NCI-H146 (cell line): ENCODE data around the gene CDH12.
"Not testable (repeated sequence)": the region's sequence is repeated elsewhere in the genome, so short reads cannot be mapped to it uniquely, and the experiment has no call there.

Source experiments
- DNase-seq: peaks from one replicate; lab custom pipeline; 2025; lab: John Stamatoyannopoulos, UW

Gene CDH12

DNA sequence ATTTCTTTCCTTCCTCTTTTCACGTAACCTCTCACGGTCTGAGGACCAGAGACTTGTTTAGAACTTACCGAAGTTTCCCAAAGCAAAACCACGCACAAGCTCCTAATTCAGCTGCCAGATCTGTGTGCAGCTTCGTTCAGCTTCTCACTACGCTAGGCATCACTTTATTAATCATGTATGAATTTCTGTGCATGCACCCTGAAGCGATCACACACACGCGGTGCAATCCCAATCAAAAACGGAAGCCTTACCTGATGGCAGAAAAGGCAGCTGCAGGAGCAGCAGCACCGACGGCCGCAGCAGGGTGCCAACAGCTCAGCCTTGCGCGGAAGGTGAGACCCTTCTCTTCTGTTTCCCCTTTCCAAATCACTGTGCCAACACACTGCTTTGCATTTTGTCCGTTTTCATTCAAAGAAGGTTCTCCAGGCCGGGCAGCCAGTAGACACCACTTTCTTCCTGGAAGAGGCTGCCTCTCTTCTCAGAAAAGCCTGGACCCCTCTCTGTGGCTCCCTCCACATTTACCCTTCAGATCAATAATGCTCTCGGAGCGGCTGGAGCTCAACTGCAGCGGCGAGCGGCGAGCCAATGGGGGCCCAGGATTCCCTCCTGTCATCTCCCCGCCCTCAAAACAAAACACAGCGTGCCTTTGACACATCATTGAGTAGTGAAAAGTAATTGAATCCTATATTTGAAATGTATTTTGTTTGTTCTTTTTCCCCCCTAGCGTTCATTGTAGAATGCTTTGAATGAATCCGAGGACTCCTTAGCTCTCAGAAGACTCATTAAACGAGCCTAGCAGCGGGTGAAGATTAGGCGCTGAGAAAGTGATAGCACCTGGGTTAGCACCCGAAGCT is at the start of gene CDH12:
Gene CDH12 (minus strand): TSS at position 538 of the 854 bp plus-strand sequence.
- peak; percentile 60 for DNase-seq

DNA sequence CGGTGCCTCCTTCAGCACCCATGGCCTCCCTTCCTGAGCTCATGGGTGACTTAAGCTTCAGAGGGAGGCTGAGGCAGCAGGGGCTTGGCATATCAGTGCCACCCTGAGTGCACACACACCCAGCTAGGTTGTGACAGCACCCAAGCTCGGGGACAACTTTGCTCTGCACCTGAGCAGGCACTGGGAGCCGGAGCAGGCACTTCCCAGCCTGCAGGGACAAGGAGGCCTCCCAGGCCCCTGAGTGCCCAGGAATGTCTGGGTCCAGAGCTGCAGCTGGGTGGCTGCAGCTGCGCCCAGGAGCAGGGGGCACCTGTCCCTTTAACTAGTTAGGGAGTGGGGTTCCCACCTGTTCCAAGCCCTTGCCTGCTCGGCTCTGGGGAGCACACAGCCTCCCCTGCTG is 48.7 kb upstream of the CDH12 start:
- no peak for DNase-seq

DNA sequence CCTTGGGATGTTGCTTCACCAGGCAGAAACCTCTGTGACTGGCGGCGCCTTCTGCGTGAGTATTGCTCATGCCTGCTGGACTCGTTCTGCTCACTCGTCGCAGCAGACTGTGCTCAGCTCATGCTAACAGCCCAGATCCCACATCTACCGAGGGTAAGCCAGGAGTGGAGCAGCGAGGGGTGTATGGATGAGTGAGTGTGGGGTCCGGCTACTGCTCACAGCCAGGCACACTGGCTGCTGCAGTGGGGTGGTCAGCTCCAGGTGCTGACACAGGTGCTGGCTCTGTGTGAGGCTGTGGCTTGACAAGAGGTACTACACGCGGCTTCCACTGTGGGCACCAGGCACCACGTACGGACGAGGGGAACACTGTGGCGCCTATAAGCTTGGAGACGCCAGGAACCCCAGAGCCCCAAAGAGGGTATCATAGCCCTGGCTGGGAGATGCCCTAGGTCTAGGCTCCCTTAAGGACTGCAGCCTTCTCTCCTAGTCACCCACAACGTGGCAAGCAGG is 47.7 kb upstream of the CDH12 start:
- no peak for DNase-seq

DNA sequence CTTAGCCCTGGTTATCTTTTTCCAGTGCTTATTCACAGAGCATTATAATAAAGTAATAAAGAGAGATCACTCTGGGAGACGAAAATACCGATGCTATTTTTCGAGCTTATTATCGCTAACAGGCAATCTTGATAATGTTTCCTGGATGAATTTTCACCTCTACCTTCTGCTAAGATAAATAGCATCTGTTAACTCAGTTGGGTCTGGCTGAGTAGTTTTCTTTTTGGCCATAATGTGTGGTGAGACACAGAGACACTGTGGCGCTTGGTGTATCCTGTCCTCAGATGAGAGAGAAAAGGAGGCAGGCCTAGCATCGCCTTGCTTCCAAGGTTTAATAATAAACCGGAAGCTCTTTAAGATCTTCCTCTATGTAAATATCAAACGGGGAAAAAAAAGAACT is 46.2 kb upstream of the CDH12 start:
- DNase-seq: no peak

DNA sequence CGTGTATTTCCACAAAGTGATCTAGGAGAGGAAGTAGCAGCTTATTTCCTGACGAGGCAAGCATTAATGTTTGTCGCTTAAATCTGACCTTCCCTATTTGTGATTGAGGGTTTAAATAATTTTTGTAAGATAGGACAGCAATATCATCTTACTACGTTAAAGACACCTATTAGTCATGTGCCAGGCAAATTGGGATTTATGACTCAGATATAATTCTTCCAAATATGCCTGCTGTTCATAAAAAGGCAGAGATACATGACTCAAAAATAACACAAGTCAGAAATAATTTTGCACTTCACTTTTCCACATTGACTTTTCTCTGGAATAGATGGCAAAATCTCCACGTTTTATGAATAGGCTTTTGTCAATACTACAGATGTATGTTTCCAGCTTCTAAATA is 43.0 kb upstream of the CDH12 start:
- no peak for DNase-seq

DNA sequence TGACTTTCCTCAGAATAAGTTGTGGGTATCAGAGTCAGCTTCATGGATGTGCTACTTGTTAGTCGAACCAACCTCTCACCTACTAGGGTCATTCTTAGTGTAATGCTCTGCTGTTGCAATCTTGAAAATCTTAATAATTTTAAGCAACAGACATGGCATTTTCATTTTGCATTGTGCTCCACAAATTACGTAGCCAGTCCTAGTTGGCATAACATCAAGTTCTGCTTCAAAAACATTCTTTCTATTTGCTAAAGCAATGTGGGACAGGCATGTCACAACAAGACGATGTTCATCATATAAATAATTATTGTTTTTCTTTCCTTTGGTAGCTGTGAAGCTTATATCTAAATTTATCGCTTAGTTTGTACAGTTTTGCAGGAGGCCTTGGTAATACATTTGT is 39.3 kb upstream of the CDH12 start:
- DNase-seq: no peak

DNA sequence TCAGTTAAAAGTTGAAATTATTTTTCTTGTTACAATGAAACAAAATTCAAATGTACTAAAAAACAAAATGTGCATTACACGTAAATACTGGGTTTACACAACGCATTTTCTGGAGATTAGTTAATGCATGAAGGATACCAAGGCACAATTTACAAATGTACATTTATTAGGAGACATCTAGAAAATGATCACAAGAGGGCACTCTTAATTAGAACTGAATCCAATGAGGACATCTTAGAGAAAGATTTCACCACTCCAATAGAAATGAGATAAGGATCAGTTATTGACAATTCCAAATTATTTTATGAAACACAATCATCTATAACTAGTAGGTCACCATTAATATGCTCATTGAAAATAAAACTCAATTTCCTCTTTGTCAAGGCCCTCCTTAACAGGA is 36.6 kb upstream of the CDH12 start:
- DNase-seq: no peak

DNA sequence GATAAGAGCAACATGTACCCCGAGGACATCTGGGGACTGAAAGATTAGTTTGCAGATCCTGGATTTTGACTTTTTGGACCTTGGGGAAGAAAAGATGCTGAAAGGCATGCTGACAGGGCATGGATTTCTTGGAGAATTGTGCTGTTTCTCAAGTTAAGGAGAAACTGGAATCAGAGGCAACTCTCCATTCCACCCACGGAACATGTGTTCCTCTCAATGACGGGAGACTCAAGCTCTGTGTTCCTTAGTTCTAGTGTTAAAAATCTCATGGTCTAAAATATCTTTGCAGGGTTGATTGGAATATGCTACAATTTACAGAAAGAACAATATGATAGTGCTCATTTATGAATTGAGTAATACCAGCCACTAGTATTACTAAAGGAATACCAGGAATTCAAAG is 34.4 kb upstream of the CDH12 start:
- DNase-seq: no peak

DNA sequence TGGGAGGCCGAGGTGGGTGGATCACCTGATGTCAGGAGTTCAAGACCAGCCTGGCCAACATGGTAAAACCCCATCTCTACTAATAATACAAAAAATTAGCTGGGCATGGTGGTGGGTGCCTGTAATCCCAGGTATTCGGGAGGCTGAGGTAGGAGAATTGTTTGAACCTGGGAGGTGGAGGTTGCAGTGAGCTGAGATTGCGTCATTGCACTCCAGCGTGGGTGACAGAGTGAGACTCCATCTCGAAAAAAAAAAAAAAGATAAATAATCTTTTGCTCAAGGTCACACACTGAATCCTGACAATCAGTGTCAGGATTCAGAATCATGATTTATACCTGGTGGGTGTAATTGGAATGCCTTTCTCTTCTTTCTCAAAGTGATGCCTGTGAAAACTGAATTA is 5.8 kb upstream of the CDH12 start:
- DNase-seq: not testable (repeated sequence)

DNA sequence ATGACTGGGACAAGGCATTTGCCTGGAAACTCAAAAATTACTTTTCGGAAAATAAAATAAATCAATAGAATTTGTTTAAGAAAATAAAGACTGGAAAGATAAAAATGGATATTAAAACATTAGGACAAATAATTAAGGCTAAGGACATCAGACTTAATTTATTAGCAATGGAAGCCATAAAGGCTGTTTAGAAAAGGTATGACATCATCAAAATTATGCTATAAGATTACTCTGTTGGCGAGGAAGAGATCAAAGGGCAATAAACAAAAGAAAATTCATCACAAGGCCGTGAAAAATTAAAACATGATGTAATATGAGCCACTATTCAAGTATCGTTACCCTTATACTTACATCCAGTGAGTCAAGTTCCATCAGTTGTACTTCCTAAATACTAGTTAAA is 2.7 kb upstream of the CDH12 start:
- DNase-seq: no peak

DNA sequence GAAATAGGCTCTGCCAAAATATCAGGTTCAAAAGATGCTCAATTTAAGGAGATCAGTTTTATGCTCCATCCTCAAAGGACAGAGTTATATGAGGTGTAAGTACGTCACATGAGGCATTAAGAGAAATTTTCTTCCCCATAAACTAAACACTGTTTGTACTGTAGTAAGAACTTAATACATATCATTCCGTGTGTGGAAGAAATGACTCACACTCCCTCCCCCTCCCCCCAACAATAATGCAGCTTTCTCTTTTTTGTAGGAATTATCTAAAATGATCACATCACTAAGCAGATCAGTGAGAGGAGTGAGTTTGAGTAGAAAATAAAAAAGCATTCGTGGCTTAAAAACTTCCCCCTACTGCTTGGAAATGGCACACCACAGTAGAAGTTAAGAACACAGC is 2.2 kb downstream of the CDH12 start:
- no peak for DNase-seq

DNA sequence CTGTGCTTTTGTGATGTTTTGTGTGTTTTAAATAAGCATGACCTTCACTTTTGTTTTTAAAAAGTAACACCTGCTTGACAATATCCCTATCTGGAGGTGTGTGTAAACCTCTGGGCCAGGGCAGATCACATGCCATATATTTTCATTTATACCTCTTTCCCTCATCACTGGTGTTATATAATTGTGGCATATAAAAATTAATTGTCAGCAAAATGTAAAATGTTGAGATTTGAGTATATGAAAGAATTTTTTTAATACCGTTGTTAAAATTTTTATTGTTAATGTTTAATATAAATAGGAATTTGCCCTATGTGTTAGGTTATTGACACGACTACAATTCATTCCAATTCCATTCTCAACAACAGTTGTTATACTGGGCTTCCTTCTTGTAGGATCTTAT is 6.5 kb downstream of the CDH12 start:
- no peak for DNase-seq

DNA sequence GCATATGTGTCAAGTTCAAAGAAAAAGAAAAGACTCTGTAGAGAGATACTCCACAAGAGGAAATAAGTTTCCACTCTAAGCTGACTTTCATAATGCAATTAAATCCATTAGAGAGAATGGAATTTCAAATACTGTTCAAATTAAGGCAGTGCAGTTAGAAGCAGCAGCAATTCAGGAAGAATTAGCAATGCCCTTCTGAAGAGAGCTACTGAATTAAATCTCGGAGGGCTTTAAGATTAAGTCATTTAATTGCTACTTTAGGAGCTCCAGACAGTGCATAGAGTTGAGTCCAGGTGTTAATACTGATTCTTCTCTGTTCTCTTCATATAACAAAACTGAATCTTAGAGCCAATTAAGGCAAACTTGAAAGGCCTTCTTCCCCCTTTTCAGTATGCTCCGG is 8.5 kb downstream of the CDH12 start:
- no peak for DNase-seq

DNA sequence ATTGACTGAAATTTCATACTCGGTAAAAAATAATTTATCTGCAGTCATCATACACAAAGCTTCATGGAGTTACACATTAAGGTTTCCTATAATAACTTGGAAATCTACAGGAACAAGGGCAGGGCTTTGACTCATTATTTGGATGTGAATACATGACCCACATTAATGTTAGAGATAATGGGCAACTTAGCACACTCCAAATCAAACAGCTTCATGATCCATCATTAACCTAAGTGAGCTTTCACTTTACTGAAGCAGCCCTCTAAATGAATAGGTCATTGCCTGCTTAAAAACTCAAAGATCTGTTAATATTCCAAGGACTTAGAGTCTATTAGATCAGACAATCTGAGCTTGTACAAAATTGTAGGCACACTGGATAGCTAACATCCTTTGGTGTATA is 9.0 kb downstream of the CDH12 start:
- no peak for DNase-seq

DNA sequence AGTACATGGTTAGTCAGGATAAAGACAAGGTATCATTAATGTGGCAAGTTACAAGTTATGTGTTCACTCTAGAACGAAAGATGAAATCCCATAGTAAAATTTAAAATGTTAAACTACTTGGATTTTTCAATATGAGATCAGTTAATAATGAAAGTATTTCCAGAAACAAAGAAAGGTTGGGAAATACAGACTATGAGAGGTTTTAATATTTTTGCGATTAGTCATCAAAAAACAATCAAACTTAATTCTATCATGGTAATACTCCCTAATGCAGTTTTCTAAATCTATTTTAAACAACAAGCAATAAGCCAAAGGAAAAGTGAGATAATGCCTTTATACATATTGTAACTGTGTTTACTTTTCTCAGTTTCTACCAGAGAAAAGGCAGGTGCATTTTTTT is 10.6 kb downstream of the CDH12 start:
- DNase-seq: no peak

DNA sequence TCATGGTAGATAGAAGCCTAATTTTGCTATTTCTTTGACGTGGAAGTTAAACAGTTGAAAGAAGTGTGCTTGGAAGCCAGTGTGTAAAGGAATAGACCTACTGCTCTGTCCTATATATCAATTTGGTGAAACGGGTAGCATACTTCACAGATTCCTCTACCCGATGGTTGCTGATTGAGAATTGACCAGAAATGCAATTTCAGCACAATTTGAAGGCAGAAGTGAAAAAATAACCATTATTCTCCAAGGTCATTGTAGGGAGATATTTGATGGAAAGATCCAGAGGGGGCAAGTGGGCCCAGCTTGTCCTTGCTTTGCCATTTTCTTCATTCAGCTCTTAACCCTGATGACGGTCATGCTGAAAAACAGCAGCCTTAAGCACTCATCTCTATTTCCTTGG is 15.3 kb downstream of the CDH12 start:
- DNase-seq: no peak

DNA sequence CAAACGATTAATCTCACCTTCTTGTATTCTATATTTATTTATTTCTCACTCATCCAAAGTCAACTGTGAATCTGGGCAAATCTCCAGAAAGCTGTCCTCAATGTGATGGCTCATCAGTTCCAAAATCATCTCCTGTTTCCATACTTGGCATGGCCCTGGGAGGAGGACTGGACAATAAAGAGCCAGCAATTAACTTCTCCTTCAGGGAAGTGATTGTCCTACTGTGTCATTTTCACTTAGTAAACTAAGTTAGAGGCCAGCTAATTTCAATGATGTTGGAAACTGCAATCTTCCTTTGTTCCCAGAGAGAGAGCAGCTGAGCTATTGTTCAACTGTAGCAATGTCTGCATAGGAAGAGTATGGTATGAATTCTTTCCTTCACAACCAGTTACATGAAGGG is 17.5 kb downstream of the CDH12 start:
- no peak for DNase-seq

DNA sequence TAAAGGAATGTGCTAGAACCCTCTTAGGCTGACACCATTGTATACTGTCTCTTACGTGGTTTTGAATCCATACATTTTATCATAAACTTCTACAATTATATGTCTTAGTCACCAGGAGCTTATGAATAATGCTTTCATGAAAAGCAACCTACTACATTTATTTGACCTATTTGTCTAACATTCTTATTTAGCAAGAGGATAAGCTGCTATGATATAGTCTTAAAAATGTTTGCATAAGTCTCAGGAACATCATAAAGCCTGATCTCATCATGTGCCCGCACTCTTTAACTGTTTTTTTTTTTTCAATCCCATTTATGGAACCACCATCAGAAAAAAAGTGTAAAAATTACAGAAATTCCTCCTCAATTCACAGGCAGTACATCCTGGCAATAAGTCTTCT is 59.7 kb downstream of the CDH12 start:
- DNase-seq: no peak

DNA sequence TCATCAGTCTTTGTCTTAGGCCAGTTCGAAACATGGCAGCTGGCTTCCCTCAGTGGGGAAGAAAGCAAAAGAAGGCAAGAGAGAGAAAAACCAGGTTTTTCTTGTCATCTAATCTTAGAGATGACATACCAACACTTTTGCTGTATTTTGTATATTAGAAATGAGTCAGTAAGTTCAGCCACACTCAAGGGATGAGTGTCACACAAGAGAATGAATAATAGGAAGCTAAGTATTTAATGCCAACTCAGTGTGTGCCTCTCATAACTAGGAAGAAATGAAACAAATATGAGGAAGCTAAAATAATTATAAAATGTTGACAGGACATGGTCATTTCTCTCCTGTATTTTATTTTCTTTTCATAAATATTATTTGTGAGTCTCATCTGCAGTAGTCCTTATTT is 65.3 kb downstream of the CDH12 start:
- DNase-seq: no peak

DNA sequence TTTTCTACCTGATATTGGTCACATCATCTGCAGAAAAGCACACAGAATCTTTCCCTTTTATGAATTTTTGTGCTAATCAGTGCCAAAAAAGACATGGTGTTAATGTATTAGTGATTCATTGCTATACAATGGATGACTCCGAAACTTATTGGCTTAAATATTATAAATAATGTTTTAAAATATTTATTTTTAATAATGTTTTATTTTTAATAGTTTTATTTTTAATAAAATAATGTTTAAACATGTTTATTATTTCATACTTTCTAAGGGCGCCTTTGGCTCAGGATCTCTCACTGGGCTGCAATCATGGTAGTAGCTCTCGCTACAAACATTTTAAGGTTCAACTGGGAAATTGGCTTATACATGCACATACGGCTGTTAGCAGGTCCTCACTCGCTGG is 65.7 kb downstream of the CDH12 start:
- no peak for DNase-seq

DNA sequence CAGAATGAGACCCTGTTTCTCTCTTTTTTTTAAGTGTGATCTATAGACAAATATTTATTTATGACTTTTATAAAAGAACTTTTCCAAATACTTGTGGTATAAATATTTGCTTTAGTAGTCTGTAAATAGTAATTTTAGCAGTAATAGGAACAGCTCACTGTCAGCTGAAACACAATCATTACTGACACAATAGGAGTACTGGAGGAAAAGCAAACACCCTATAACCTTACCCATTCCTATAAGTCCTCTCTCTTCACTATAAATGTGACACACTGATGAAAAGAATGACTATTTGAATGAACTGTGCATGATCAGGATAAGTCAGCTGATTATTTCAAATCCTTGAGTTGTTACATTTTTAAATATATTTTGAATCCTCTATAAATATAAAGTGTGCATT is 72.4 kb downstream of the CDH12 start:
- peak; percentile 1 for DNase-seq

DNA sequence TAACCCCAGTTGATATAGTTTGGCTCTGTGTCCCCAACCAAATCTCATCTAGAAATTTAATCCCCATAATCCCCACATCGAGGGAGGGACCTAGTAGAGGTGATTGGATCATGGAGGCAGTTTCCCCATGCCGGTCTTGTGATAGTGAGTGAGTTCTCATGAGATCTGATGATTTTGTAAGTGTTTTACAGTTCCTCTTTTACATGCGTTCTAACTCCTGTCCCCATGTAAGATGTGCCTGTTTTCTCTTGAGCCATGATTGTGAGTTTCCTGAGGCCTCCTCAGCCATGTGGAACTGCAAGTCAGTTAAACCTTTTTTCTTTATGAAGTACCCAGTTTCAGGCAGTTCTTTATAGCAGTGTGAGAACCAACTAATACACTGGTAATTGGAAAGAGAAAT is 73.6 kb downstream of the CDH12 start:
- DNase-seq: no peak

DNA sequence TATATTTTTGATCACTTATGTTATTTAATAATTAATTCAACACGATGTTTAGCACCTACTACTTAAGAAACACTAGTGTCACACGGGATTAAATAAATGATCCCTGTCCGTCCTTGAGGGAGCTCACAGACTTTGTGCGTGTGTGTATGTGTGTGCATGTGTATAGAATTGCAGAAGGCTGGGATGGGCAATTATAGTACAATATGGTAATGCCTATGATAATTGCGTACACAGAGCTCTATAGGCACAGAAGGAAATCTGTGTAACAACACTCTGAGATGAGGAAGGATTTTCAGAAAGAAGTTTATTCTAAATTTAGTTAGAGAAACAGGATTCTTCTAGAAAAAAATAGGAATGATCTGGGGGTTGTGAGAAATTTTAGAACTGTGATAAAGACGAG is 76.9 kb downstream of the CDH12 start:
- no peak for DNase-seq

DNA sequence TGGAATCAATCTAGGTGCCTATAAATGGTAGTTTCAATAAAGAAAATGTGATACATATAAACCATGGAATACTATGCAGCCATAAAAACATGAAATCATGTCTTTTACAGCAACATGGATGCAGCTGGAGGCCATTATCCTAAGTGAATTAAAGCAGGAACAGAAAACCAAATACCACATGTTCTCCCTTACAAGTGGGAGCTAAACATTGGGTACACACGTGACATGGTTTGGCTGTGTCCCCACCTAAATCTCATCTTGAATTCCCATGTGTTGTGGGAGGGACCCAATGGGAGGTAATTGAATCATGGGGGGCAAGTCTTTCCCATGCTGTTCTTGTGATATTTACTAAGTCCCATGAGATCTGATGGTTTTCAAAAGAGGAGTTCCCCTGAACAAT is 78.9 kb downstream of the CDH12 start:
- DNase-seq: not testable (repeated sequence)
